Measurements from ENCODE around the gene SEC11A. TPM values are rescaled to one million over a fixed set of nuclear protein-coding genes. Genes with fewer than 3 reads are reported as not detected.

The SEC11A gene
- total RNA-seq, 1 experiment from 2014 or later, result 140 TPM

DNA sequence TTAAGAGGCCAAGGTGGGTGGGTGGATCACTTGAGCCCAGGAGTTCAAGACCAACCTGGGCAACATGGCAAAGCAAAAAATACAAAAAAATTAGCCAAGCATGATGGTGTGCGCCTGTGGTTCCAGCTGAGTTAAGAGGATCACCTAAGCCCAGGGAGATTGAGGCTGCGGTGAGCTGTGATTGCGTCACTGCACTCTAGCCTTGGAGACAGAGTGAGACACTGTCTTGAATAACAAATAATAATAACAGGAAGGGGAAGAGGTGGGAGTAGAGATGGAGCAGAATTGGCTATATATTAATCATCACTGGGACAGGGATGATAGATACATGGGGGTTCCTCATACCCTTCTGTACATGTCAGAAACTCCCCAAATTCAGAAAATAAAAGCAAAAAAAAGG is 34.1 kb downstream of the SEC11A start:
- ATAC-seq, result no peak
- Histone ChIP-seq H3K4me1 (ENCODE audit: insufficient read depth, low read length) (no peaks in the 10 kb centered on the region), H3K79me2 (ENCODE audit: low read length) (0 out of 2 replicates have a peak, but pooled peaks cover 4% of the 10 kb centered on the region), H3F3A (ENCODE audit: low read length, unreplicated experiment) (no peaks in the 10 kb centered on the region), H3K9me3 (ENCODE audit: low read length) (no peaks in the 10 kb centered on the region), H4K20me1 (ENCODE audit: low read length) (no peaks in the 10 kb centered on the region), H3K27ac (ENCODE audit: low read length) (no peak overlapping the region), H3K36me3 (ENCODE audit: low read depth, low read length) (peaks cover 17% of the 10 kb centered on the region; the same call in 1 of the 2 replicates), H3K27me3 (ENCODE audit: low read length) (no peaks in the 10 kb centered on the region), H3K9ac (ENCODE audit: low read length) (no peak overlapping the region), H3K4me2 (ENCODE audit: low read length) (no peak overlapping the region), H3K9me2 (replicated peaks; ENCODE audit: low read length) (no peaks in the 10 kb centered on the region), H3K4me3 (ENCODE audit: low read length) (no peak overlapping the region), H2AFZ (ENCODE audit: low read length) (no peak overlapping the region)
- CTCF ChIA-PET, result no interaction called here
- no peak for DNase-seq
- POLR2A ChIA-PET (ENCODE audit: unreplicated experiment), result no interaction called here
- intact Hi-C loops (cut with micrococcal nuclease), result no loop called here
- no TSS peak for BruUV-seq (replicated peaks)
- TF ChIP-seq, protein P1, sequence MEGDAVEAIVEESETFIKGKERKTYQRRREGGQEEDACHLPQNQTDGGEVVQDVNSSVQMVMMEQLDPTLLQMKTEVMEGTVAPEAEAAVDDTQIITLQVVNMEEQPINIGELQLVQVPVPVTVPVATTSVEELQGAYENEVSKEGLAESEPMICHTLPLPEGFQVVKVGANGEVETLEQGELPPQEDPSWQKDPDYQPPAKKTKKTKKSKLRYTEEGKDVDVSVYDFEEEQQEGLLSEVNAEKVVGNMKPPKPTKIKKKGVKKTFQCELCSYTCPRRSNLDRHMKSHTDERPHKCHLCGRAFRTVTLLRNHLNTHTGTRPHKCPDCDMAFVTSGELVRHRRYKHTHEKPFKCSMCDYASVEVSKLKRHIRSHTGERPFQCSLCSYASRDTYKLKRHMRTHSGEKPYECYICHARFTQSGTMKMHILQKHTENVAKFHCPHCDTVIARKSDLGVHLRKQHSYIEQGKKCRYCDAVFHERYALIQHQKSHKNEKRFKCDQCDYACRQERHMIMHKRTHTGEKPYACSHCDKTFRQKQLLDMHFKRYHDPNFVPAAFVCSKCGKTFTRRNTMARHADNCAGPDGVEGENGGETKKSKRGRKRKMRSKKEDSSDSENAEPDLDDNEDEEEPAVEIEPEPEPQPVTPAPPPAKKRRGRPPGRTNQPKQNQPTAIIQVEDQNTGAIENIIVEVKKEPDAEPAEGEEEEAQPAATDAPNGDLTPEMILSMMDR (conservative IDR thresholded peaks at IDR 0.05; ENCODE audit: low read depth, low read length), result no peak
- TF ChIP-seq EZH2 (IDR thresholded peaks at IDR 0.05; ENCODE audit: low read length, unreplicated experiment), result no peak
- no peak for TF ChIP-seq EZH2phosphoT487 (IDR thresholded peaks at IDR 0.05; ENCODE audit: borderline replicate concordance, low read length)

DNA sequence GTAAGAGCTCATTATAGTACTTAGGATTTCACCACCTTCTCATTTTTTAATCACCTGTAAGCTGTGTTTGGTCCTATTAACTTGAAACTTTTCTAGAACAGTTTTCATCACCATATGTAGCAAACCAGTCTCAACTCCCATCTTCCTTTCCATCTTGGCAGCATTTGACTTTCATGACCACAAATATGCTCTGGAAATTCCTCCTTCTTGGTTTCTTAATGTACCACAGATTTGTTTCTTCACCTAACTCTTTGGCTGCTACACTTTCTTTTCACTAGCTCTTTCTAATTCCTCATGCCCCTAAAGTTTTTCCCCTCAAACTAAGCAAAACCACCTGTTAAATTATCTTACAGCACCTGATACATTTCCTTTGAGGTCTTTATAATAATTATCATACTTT is 44.7 kb downstream of the SEC11A start:
- no peaks in the 10 kb centered on the region for H3K9me3 ChIP-seq (ENCODE audit: low read length)
- TF ChIP-seq, protein P1 (conservative IDR thresholded peaks at IDR 0.05; ENCODE audit: low read depth, low read length), result no peak
- no peak for TF ChIP-seq EZH2phosphoT487 (IDR thresholded peaks at IDR 0.05; ENCODE audit: borderline replicate concordance, low read length)
- TF ChIP-seq EZH2 (IDR thresholded peaks at IDR 0.05; ENCODE audit: low read length, unreplicated experiment), result no peak
- H3K27me3 ChIP-seq (ENCODE audit: low read length), result no peaks in the 10 kb centered on the region
- no peak overlapping the region for H3K9ac ChIP-seq (ENCODE audit: low read length)
- H3K4me1 ChIP-seq (ENCODE audit: insufficient read depth, low read length), result peaks cover 13% of the 10 kb centered on the region
- H4K20me1 ChIP-seq (ENCODE audit: low read length), result no peaks in the 10 kb centered on the region
- DNase-seq (no peak), ATAC-seq (no peak; the same call in 1 of the 2 replicates)
- no peaks in the 10 kb centered on the region for H3K79me2 ChIP-seq (ENCODE audit: low read length)
- H3K27ac ChIP-seq (ENCODE audit: low read length), result no peak overlapping the region
- no peak overlapping the region for H3K4me2 ChIP-seq (ENCODE audit: low read length)
- intact Hi-C loops (cut with micrococcal nuclease), result no loop called here
- H3K4me3 ChIP-seq (ENCODE audit: low read length), result no peak overlapping the region
- no peak overlapping the region for H2AFZ ChIP-seq (ENCODE audit: low read length)
- peaks cover 25% of the 10 kb centered on the region for H3K36me3 ChIP-seq (ENCODE audit: low read depth, low read length)
- BruUV-seq (replicated peaks), result no TSS peak
- no peaks in the 10 kb centered on the region for H3K9me2 ChIP-seq (replicated peaks; ENCODE audit: low read length)
- POLR2A ChIA-PET (ENCODE audit: unreplicated experiment), result no interaction called here
- CTCF ChIA-PET, result no interaction called here
- H3F3A ChIP-seq (ENCODE audit: low read length, unreplicated experiment), result no peaks in the 10 kb centered on the region

DNA sequence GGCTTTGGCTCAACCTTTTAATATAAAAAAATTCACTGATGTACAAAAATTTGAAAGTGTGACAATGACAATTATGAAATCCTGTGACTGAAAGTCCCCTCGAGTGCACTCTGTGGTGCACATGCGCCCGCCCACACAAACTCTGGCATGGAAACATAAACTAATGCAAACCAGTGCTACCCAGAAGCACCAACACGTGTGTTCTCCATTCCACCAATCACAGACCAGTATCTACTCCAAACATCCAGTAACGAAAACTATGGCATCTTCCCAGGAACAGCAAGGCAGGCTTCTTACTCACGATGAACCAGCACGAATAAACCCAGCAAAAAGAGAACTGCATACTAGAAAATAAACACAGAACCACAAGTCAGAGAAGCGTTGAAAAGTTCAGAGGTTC is 46.2 kb downstream of the SEC11A start:
- no peak overlapping the region for H3K9ac ChIP-seq (ENCODE audit: low read length)
- CTCF ChIA-PET, result interaction anchor here (1.2 kb wide), 1 partner anchor 11 kb away, joined by 10 read pairs; the partner anchor contains the start of gene NMB

More for the DNA sequence above, 46.2 kb downstream of the SEC11A start:
- TF ChIP-seq EZH2phosphoT487 (IDR thresholded peaks at IDR 0.05; ENCODE audit: borderline replicate concordance, low read length), result no peak
- TF ChIP-seq, protein P1 (conservative IDR thresholded peaks at IDR 0.05; ENCODE audit: low read depth, low read length), result no peak
- TF ChIP-seq EZH2 (IDR thresholded peaks at IDR 0.05; ENCODE audit: low read length, unreplicated experiment), result no peak
- peaks cover 30% of the 10 kb centered on the region for H3K36me3 ChIP-seq (ENCODE audit: low read depth, low read length)
- H3K27ac ChIP-seq (ENCODE audit: low read length), result peak overlapping the region; percentile 42
- intact Hi-C loops (cut with micrococcal nuclease), result no loop called here
- DNase-seq (no peak), ATAC-seq (no peak)
- H3K9me3 ChIP-seq (ENCODE audit: low read length), result no peaks in the 10 kb centered on the region
- no peaks in the 10 kb centered on the region for H4K20me1 ChIP-seq (ENCODE audit: low read length)
- H3K27me3 ChIP-seq (ENCODE audit: low read length), result no peaks in the 10 kb centered on the region
- POLR2A ChIA-PET (ENCODE audit: unreplicated experiment), result interaction anchor here (0.7 kb wide), 1 partner anchor 61 kb away, joined by 16 read pairs; no protein-coding TSS in a partner anchor
- H3F3A ChIP-seq (ENCODE audit: low read length, unreplicated experiment), result no peaks in the 10 kb centered on the region
- no peak overlapping the region for H2AFZ ChIP-seq (ENCODE audit: low read length)
- H3K4me1 ChIP-seq (ENCODE audit: insufficient read depth, low read length), result peaks cover 13% of the 10 kb centered on the region
- H3K4me3 ChIP-seq (ENCODE audit: low read length), result no peak overlapping the region
- H3K9me2 ChIP-seq (replicated peaks; ENCODE audit: low read length), result no peaks in the 10 kb centered on the region
- TSS peak; percentile 56 for BruUV-seq (replicated peaks)
- no peaks in the 10 kb centered on the region for H3K79me2 ChIP-seq (ENCODE audit: low read length)
- no peak overlapping the region for H3K4me2 ChIP-seq (ENCODE audit: low read length)

Data from PC-3 (cell line).